Activated CD4-positive, alpha-beta T cell treated with anti-CD3 and anti-CD28 coated beads for 36 hours (primary cell): ENCODE results near the gene GNRH2. TPM values are rescaled to one million over a fixed set of nuclear protein-coding genes. Genes with fewer than 3 reads are reported as not detected.
"Not testable (repeated sequence)": the region's sequence is repeated elsewhere in the genome, so short reads cannot be mapped to it uniquely, and the experiment has no call there.

Experiments
- ATAC-seq: fragments of 200-7000 bp; cut with Tn5 transposase; one replicate; pipeline ENCODE4 v1.10.0; 2021; ENCODE audit warnings: mild to moderate bottlenecking, moderate library complexity
- CTCF ChIA-PET: fragments of 350-600 bp; sonication (Branson Sonifier 250); formaldehyde crosslinking; loops from one replicate; lab custom pipeline; 2021; ENCODE audit warnings: antibody characterized with exemption; lab: Charles Lee
- POLR2A ChIA-PET: fragments of 350-600 bp; sonication (Branson Sonifier 250); formaldehyde crosslinking; loops from one replicate; lab custom pipeline; 2021; ENCODE audit warnings: antibody characterized with exemption, inconsistent platforms; lab: Charles Lee
- DNase-seq: peaks from one replicate; pipeline ENCODE4 v3.0.0-alpha.2; 2020
- H3K27ac Mint-ChIP-seq: one replicate; pipeline ENCODE4 v1.8.0; 2021; ENCODE audit warnings: mixed read lengths
- H3K27me3 Mint-ChIP-seq: one replicate; pipeline ENCODE4 v1.8.0; 2021; ENCODE audit warnings: mixed read lengths
- H3K36me3 Mint-ChIP-seq: one replicate; pipeline ENCODE4 v1.8.0; 2021; ENCODE audit warnings: low read depth, mixed read lengths
- H3K4me1 Mint-ChIP-seq: one replicate; pipeline ENCODE4 v1.8.0; 2021; ENCODE audit warnings: mixed read lengths
- H3K4me3 Mint-ChIP-seq: one replicate; pipeline ENCODE4 v1.8.0; 2021; ENCODE audit warnings: mild to moderate bottlenecking, moderate library complexity, mixed read lengths
- H3K9me3 Mint-ChIP-seq: one replicate; pipeline ENCODE4 v1.8.0; 2021; ENCODE audit warnings: low read depth, mixed read lengths
- intact Hi-C, 2 experiments: fragments of 100-400 bp; cut with DNase I in 1 of 2; cut with micrococcal nuclease in 1 of 2; formaldehyde crosslinking; loops; one replicate each; pipeline versions ENCODE4 v1.14.2 to v1.15.1; 2022 to 2024; cut with DNase I, micrococcal nuclease
- total RNA-seq, 2 experiments: library from RNA; stranded (reverse); gene quantifications; one replicate each; pipeline ENCODE4 v1.2.3, GENCODE V29; 2021

The GNRH2 gene
- total RNA-seq, 2 experiments from 2014 or later, result 8.0 to 8.3 TPM

DNA sequence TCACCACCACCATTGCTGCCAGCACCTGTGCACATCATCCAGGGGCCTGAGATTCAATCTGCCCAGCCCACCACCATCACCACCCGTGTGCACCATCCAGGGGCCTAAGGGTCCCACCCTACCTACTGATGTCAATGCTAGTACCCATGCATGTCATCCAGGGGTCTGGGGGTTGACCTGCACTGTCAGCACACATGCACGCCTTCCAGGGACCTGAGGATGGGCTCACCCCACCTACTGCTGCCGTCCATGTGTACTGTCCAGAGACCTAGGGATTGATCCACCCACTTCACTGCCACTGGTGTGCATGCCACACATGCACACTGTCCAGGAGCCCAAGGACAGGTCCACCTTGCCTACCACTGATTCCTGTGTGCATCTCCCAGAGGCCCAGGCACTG is 16.1 kb downstream of the GNRH2 start:
- Mint-ChIP-seq H3K4me1 (peaks cover 10% of the 10 kb centered on the region), H3K4me3 (no peak overlapping the region), H3K27me3 (no peaks in the 10 kb centered on the region), H3K9me3 (no peaks in the 10 kb centered on the region), H3K36me3 (peaks cover 2% of the 10 kb centered on the region), H3K27ac (no peak overlapping the region)
- ChIA-PET CTCF (no interaction called here), POLR2A (no interaction called here)
- intact Hi-C loops, result no loop called here
- DNase-seq (no peak), ATAC-seq (no peak)

GRCh38 chr20:3064119-3064518 is 20.7 kb downstream of the GNRH2 start:
- H3K36me3 Mint-ChIP-seq, H3K27me3 Mint-ChIP-seq, POLR2A ChIA-PET, intact Hi-C loops, H3K9me3 Mint-ChIP-seq, H3K27ac Mint-ChIP-seq, ATAC-seq, DNase-seq, H3K4me3 Mint-ChIP-seq: not testable (repeated sequence)
- H3K4me1 Mint-ChIP-seq, result peaks cover 16% of the 10 kb centered on the region
- CTCF ChIA-PET, result interaction anchor here (0.6 kb wide), 1 partner anchor 829 kb away, joined by 3 read pairs; no protein-coding TSS in a partner anchor

DNA sequence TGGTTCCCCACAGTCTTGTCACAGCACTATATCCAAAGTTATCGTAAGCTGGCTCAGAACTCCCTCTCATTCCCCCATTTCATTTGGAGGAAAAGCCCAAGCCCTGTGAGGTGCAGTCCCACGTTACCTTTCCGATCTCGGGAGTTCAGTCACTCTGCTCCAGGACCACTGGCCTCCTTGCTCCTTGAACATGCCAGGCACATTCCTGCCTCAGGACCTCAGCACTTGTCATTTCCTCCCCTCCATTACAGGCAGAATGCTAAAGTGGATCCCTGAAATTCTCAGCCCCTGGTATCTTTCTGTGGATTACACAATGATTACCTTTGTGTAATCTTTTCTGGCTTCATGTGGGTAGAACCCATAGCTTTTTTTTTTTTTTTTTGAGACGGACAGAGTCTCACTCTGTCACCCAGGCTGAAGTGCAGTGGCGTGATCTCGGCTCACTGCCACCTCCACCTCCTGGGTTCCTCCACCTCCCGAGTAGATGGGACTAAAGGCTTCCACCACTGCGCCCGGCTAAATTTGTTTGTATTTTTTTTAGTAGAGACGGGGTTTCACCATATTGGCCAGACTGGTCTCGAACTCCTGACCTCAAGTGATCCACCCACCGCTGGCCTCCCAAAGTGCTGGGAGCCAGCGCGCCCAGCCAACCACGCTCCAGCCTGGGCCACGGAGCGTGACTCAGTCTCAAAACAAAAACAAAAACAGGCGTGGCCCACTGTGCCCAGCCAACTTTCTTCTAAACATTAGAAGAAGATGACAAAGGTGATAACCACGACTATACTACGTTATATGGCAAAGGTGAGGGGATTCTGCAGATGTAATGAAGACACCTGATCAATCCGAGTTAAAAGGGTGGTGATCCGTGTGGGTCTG is 24.0 kb downstream of the GNRH2 start:
- Mint-ChIP-seq H3K27me3 (no peaks in the 10 kb centered on the region), H3K27ac (no peak overlapping the region), H3K4me3 (no peak overlapping the region), H3K36me3 (no peaks in the 10 kb centered on the region), H3K9me3 (no peaks in the 10 kb centered on the region), H3K4me1 (peaks cover 21% of the 10 kb centered on the region)
- POLR2A ChIA-PET, result interaction anchor here (0.6 kb wide), 1 partner anchor 55 kb away, joined by 4 read pairs; no protein-coding TSS in a partner anchor
- intact Hi-C loops, result no loop called here
- no peak for DNase-seq
- no peak for ATAC-seq
- CTCF ChIA-PET, result interaction anchor here (1.0 to 1.4 kb wide), 2 partner anchors 10 to 14 kb away, joined by 4 to 5 read pairs; no protein-coding TSS in a partner anchor

DNA sequence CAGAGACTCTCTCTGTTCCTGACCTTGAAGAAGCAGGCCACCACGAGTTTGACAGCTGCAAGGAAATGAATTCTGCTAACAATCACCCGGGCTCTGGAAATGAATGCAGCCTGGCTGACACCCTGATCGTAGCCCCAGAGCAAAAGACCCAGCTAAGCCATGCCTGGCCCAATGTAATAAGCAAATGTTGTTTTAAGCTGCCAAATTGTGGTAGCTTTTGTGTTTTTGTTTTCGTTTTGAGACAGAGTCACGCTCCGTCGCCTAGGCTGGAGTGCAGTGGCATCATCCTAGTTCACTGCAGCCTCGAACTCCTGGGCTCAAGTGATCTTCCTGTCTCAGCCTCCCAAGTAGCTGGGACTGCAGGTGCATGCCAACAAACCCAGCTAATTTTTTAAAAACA is 24.7 kb downstream of the GNRH2 start:
- H3K27ac Mint-ChIP-seq, result no peak overlapping the region
- H3K36me3 Mint-ChIP-seq, result no peaks in the 10 kb centered on the region
- no peaks in the 10 kb centered on the region for H3K9me3 Mint-ChIP-seq
- CTCF ChIA-PET, result interaction anchor here (1.0 to 1.4 kb wide), 2 partner anchors 9 to 15 kb away, joined by 4 to 5 read pairs; no protein-coding TSS in a partner anchor
- H3K27me3 Mint-ChIP-seq, result no peaks in the 10 kb centered on the region
- DNase-seq, result no peak
- ATAC-seq, result no peak
- intact Hi-C loops, result no loop called here
- POLR2A ChIA-PET, result no interaction called here
- no peak overlapping the region for H3K4me3 Mint-ChIP-seq
- H3K4me1 Mint-ChIP-seq, result peaks cover 26% of the 10 kb centered on the region

DNA sequence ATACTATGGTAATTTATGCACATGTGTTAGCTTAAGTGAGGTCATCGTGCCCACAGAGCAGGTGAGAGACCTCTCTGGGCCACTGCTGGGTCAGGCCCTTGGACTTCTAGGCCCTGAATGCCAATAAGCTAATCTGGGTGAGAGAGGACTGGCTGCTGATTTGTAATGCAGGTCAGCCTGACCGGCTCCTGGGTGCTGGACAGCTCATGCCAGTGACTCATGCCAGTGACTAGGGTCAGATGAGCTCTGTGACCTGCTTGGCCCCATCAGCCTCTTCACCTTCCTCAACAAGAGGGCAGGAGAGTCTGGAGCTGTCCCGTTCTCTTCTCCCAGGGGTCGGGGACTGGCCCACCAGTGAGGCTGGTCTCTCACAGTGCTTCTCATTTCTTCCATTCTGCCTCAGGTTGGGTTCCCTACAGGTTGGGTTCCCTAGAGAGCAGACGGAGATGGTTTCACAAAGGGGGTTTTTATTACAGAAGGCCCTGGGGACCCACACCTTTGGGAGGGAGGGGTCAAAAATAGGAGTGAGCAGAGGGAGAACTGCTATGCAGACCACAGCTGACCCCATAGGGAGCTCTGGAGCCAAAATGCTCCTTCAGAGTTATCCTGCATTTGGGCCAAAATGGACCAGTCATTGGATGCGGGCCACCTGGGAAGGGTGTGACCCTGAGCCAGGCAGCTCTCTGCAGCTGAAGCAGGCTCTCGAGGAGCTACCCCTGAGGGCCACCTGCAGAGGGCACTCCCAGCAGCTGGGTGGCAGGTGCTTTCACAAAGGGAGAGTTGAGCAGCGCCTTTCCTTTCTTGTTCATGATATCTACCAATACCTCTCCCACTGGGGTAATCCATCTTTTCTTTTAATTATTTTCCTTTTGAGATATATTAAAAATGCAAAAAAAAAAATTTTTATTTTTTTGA is 25.8 kb downstream of the GNRH2 start:
- Mint-ChIP-seq H3K9me3 (no peaks in the 10 kb centered on the region), H3K4me1 (peaks cover 25% of the 10 kb centered on the region), H3K4me3 (no peak overlapping the region), H3K27me3 (no peaks in the 10 kb centered on the region), H3K27ac (no peak overlapping the region), H3K36me3 (no peaks in the 10 kb centered on the region)
- ATAC-seq, result peak; percentile 46
- ChIA-PET CTCF (interaction anchor here (0.6 to 1.4 kb wide), 3 partner anchors 8 to 27 kb away, joined by 3 to 5 read pairs (median 5); no protein-coding TSS in a partner anchor), POLR2A (no interaction called here)
- DNase-seq, result peak; percentile 68
- intact Hi-C loops, result no loop called here

DNA sequence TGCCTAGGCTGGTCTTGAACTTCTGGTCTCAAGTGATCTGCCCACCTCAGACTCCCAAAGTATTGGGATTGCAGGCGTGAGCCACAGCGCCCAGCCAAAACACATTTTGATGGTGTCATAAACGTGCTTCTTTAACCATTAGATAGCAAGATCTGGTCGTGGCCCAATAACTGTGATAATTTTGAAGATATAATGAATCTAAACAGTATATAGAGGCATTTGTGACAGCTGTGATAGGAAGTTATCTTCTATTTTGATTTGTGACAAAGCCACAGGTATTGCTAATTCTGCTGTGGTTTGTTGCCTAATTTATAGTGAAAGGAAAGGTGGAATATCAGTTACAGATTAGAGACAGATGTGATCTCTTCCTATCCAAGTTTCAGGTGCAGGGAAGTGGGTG is 27.3 kb downstream of the GNRH2 start:
- Mint-ChIP-seq H3K9me3 (no peaks in the 10 kb centered on the region), H3K27me3 (no peaks in the 10 kb centered on the region), H3K4me3 (peak overlapping the region; percentile 61), H3K4me1 (peaks cover 24% of the 10 kb centered on the region), H3K27ac (peak overlapping the region; percentile 61), H3K36me3 (no peaks in the 10 kb centered on the region)
- ChIA-PET CTCF (interaction anchor here (1.0 kb wide), 1 partner anchor 44 kb away, joined by 3 read pairs; no protein-coding TSS in a partner anchor), POLR2A (no interaction called here)
- intact Hi-C loops, result loop anchor here in 1 of 2 experiments (5.0 kb wide), 1 partner anchor 87 kb away; the partner anchor contains the start of genes FASTKD5 and UBOX5
- no peak for ATAC-seq
- DNase-seq, result no peak

GRCh38 chr20:3071266-3071609 is 27.8 kb downstream of the GNRH2 start:
- ATAC-seq (no peak), DNase-seq (no peak)
- H3K4me3 Mint-ChIP-seq, result peak overlapping the region; percentile 61
- peaks cover 24% of the 10 kb centered on the region for H3K4me1 Mint-ChIP-seq
- no peaks in the 10 kb centered on the region for H3K27me3 Mint-ChIP-seq
- ChIA-PET POLR2A (interaction anchor here (1.0 kb wide), 1 partner anchor 11 kb away, joined by 3 read pairs; no protein-coding TSS in a partner anchor), CTCF (interaction anchor here (1.0 kb wide), 1 partner anchor 44 kb away, joined by 3 read pairs; no protein-coding TSS in a partner anchor)
- intact Hi-C loops, result loop anchor here in 1 of 2 experiments (5.0 kb wide), 1 partner anchor 86 kb away; the partner anchor contains the start of genes FASTKD5 and UBOX5
- H3K27ac Mint-ChIP-seq, result no peak overlapping the region
- H3K9me3 Mint-ChIP-seq, result no peaks in the 10 kb centered on the region
- H3K36me3 Mint-ChIP-seq, result no peaks in the 10 kb centered on the region

- CTCF ChIA-PET, result no interaction called here
- POLR2A ChIA-PET, result interaction anchor here (0.5 to 1.0 kb wide), 2 partner anchors 11 to 42 kb away, joined by 3 read pairs; no protein-coding TSS in a partner anchor
- Mint-ChIP-seq H3K27me3 (no peaks in the 10 kb centered on the region), H3K36me3 (no peaks in the 10 kb centered on the region), H3K9me3 (no peaks in the 10 kb centered on the region), H3K4me3 (peak within 1 kb of the TSS; percentile 61), H3K27ac (peak within 1 kb of the TSS; percentile 87), H3K4me1 (peaks cover 27% of the 10 kb centered on the region)
- intact Hi-C loops, result loop anchor here in 1 of 2 experiments (5.0 kb wide), 1 partner anchor 85 kb away; the partner anchor contains the start of genes FASTKD5 and UBOX5
- DNase-seq (peak; percentile 83), ATAC-seq (peak; percentile 74)
Measured at GRCh38 chr20:3071610-3072529, 28.4 kb downstream of the GNRH2 start, which contains the start of gene OXT. OXT (plus strand) TSS chr20:3071620; CDS start chr20:3071656, 36 bp downstream.

DNA sequence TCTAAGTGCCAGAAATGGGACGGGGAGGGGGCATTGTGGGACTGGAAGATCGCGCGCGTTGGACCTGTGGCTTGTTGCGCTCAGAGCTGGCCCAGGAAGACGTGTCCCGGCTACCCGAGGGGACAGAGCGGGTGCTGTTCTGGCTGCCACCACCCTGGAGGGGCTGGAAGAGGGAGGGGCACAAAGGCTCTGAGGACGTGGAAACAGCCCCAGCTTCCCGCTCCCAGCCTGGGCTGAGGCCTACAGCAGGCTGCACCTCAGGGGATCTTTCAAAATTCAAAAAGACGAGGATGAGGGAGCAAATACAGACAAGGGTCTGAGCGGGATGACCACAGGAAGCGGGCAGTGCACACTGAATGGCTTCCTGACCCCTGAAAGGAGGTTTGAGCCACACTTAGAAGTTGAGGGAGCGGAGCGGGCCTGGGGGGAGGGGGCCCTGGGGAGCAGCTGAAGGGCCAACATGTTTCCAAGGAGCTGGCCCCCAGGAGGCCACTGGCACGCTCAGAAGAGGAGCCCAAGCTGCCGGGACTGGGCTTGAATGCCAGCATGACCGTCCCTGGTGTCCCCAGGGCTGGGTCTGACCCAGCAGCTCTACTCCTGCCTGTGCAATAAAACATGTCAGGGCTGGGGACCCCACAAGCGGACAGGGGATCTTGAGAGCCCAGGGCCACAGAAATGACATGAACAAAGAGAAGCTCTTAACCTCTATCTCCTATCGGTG is 29.3 kb downstream of the GNRH2 start:
- H3K4me1 Mint-ChIP-seq, result peaks cover 34% of the 10 kb centered on the region
- H3K27ac Mint-ChIP-seq, result peak overlapping the region; percentile 87
- CTCF ChIA-PET, result interaction anchor here (0.6 kb wide), 1 partner anchor 386 kb away, joined by 3 read pairs; no protein-coding TSS in a partner anchor
- peak overlapping the region; percentile 61 for H3K4me3 Mint-ChIP-seq
- no peak for ATAC-seq
- no peak for DNase-seq
- POLR2A ChIA-PET, result interaction anchor here (0.5 to 0.7 kb wide), 2 partner anchors 43 to 51 kb away, joined by 3 to 5 read pairs; no protein-coding TSS in a partner anchor
- intact Hi-C loops, result loop anchor here in 1 of 2 experiments (5.0 kb wide), 1 partner anchor 85 kb away; the partner anchor contains the start of genes FASTKD5 and UBOX5
- no peaks in the 10 kb centered on the region for H3K27me3 Mint-ChIP-seq
- H3K36me3 Mint-ChIP-seq, result no peaks in the 10 kb centered on the region
- H3K9me3 Mint-ChIP-seq, result no peaks in the 10 kb centered on the region
